IMR-90 (cell line): ENCODE measurements around the gene PATJ.

Source experiments
- CEBPB ChIP-seq: IDR thresholded peaks from 2 replicates; pipeline ENCODE4 v1.6.1; 2012; ENCODE audit warnings: low read depth, low read length, improper control_type of control experiment
- ELK1 ChIP-seq: fragments of 150-350 bp; IDR thresholded peaks from 2 replicates; pipeline ENCODE4 v1.6.1; 2016; ENCODE audit warnings: low read depth, mild to moderate bottlenecking, low read length, moderate library complexity, borderline replicate concordance
- MAFK ChIP-seq: IDR thresholded peaks from 2 replicates; pipeline ENCODE4 v1.6.1; 2012; ENCODE audit warnings: low read depth, low read length, improper control_type of control experiment
- MXI1 ChIP-seq: IDR thresholded peaks from 2 replicates; pipeline ENCODE4 v1.6.1; 2012; ENCODE audit warnings: low read depth, mild to moderate bottlenecking, low read length, moderate library complexity, borderline replicate concordance
- POLR2A ChIP-seq: IDR thresholded peaks from 2 replicates; pipeline ENCODE4 v1.6.1; 2012; ENCODE audit warnings: mild to moderate bottlenecking, low read depth, low read length
- RAD21 ChIP-seq: IDR thresholded peaks from 2 replicates; pipeline ENCODE4 v1.6.1; 2012; ENCODE audit warnings: low read length, improper control_type of control experiment
- RCOR1 ChIP-seq: IDR thresholded peaks from 2 replicates; pipeline ENCODE4 v1.6.1; 2012; ENCODE audit warnings: mild to moderate bottlenecking, low read length, improper control_type of control experiment; ENCODE audit not compliant: insufficient replicate concordance
- TF ChIP-seq, protein P1 (sequence below): conservative IDR thresholded peaks from 2 replicates; pipeline ENCODE4 v1.5.1; 2012; ENCODE audit warnings: mild to moderate bottlenecking, low read depth, low read length, improper control_type of control experiment

- TF ChIP-seq, protein P1, sequence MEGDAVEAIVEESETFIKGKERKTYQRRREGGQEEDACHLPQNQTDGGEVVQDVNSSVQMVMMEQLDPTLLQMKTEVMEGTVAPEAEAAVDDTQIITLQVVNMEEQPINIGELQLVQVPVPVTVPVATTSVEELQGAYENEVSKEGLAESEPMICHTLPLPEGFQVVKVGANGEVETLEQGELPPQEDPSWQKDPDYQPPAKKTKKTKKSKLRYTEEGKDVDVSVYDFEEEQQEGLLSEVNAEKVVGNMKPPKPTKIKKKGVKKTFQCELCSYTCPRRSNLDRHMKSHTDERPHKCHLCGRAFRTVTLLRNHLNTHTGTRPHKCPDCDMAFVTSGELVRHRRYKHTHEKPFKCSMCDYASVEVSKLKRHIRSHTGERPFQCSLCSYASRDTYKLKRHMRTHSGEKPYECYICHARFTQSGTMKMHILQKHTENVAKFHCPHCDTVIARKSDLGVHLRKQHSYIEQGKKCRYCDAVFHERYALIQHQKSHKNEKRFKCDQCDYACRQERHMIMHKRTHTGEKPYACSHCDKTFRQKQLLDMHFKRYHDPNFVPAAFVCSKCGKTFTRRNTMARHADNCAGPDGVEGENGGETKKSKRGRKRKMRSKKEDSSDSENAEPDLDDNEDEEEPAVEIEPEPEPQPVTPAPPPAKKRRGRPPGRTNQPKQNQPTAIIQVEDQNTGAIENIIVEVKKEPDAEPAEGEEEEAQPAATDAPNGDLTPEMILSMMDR = no peak
- no peak for TF ChIP-seq MAFK
- TF ChIP-seq POLR2A = no peak
- TF ChIP-seq RAD21 = no peak
- TF ChIP-seq RCOR1 = no peak
- no peak for TF ChIP-seq CEBPB
- no peak for TF ChIP-seq MXI1
- no peak for TF ChIP-seq ELK1
Measured at GRCh38 chr1:61973100-61973837, 231.0 kb downstream of the PATJ start.
